Sigmoid colon (tissue), 7 donors: ENCODE data around the gene NFIA. TPM values are rescaled to one million over a fixed set of nuclear protein-coding genes. Genes with fewer than 3 reads are reported as not detected.

ENCODE experiments used
- DNase-seq: peaks from one replicate; pipeline ENCODE4 v3.0.0-alpha.2; 2019
- H3K27ac ChIP-seq, 4 donors: fragments of 200-600 bp; sonication (generic); one replicate each; pipeline ENCODE4 v1.5.1; 2016 to 2019; ENCODE audit warnings: mild to moderate bottlenecking in 1 of 4
- H3K27me3 ChIP-seq, 3 donors: fragments of 200-600 bp; sonication (generic); one replicate each; pipeline ENCODE4 v1.5.1; 2019; ENCODE audit warnings: mild to moderate bottlenecking in 1 of 3
- H3K36me3 ChIP-seq, 4 donors: fragments of 200-600 bp; sonication (generic); one replicate each; pipeline ENCODE4 v1.5.1; 2016 to 2019
- H3K4me1 ChIP-seq, 4 donors: fragments of 200-600 bp; sonication (generic); one replicate each; pipeline ENCODE4 v1.5.1; 2017 to 2019
- H3K4me3 ChIP-seq, 4 donors: fragments of 200-600 bp; sonication (generic); one replicate each; pipeline ENCODE4 v1.5.1; 2017 to 2019; ENCODE audit warnings: mild to moderate bottlenecking in 2 of 4, moderate library complexity in 1 of 4
- H3K9me3 ChIP-seq, 4 donors: fragments of 200-600 bp in 3 of 4; sonication (generic) in 3 of 4; one replicate each; pipeline versions ENCODE4 v1.5.1 to v1.6.1; 2013 to 2019
- CTCF ChIP-seq, 4 experiments: fragments of 450-650 bp in 3 of 4; fragments of 200-600 bp in 1 of 4; IDR thresholded peaks; one replicate each; pipeline ENCODE4 v1.5.1; 2016 to 2019; ENCODE audit warnings: antibody characterized with exemption in 4 of 4, mild to moderate bottlenecking in 3 of 4, moderate library complexity in 2 of 4
- POLR2A ChIP-seq, 2 donors: fragments of 450-650 bp; IDR thresholded peaks; one replicate each; pipeline ENCODE4 v1.6.1; 2016; ENCODE audit warnings: antibody characterized with exemption in 2 of 2, mild to moderate bottlenecking in 2 of 2, moderate library complexity in 2 of 2
- WGBS, 2 donors: extraction: QIAGEN DNeasy Blood & Tissue Kit; methylation state at CpG; one replicate each; pipeline ENCODE4 v1.1.7; 2013; 5-methylcytosine and 5-hydroxymethylcytosine counted together
- intact Hi-C: fragments of 100-400 bp; cut with DNase I; formaldehyde crosslinking; loops from one replicate; pipeline ENCODE4 v1.15.1; 2023
- polyA plus RNA-seq, 3 donors: library from polyadenylated mRNA; stranded (reverse); fragments of 200-250 nt; gene quantifications; one replicate each; pipeline ENCODE4 v1.2.3, GENCODE V29; 2013
- total RNA-seq, 4 donors: library from RNA; depleted of rRNA; stranded (reverse); fragments of >200 nt; gene quantifications; one replicate each; pipeline ENCODE4 v1.1.0, GENCODE V29; 2016
- donor health status: healthy with polysubstance abuse.
- donor health status: Bipolar disorder and iron deficiency.
- donor health status: healthy.

The NFIA gene
- total and polyA plus RNA-seq, 7 donors = 2.3 to 154 (median 79.7) TPM

- H3K9me3 ChIP-seq = no peaks in the 10 kb centered on the region
- H3K4me3 ChIP-seq = no peak overlapping the region
- no peak for DNase-seq
- intact Hi-C loops = no loop called here
- H3K4me1 ChIP-seq = no peaks in the 10 kb centered on the region
- 94% methylated on average over 4 of the region's 4 CpGs for WGBS, 2 donors
- no peaks in the 10 kb centered on the region for H3K36me3 ChIP-seq
- no peak for TF ChIP-seq CTCF (IDR thresholded peaks at IDR 0.05)
- TF ChIP-seq POLR2A (IDR thresholded peaks at IDR 0.05) = no peak
- H3K27ac ChIP-seq = no peak overlapping the region
- H3K27me3 ChIP-seq = no peaks in the 10 kb centered on the region
These were observed 424.7 kb downstream of the NFIA start for GRCh38 chr1:61506944-61507500.
